GM21367 (cell line): ENCODE data around the gene SLC43A2.
A peak's percentile ranks its signal among the peaks of the same experiment; 100 is the strongest.
"Not testable (repeated sequence)": the region's sequence is repeated elsewhere in the genome, so short reads cannot be mapped to it uniquely, and the experiment has no call there.

Experiments used
- ATAC-seq: cut with Tn5 transposase; IDR thresholded peaks from one replicate; pipeline ENCODE4 v1.9.1; 2021; ENCODE audit not compliant: unreplicated experiment

Gene SLC43A2

GRCh38 chr17:1563786-1564613 lies 64.6 kb downstream of the SLC43A2 start:
- no peak for ATAC-seq

GRCh38 chr17:1563471-1563785 lies 65.2 kb downstream of the SLC43A2 start:
- not testable (repeated sequence) for ATAC-seq

- peak; percentile 9 for ATAC-seq
Observed at GRCh38 chr17:1562176-1562643, 66.4 kb downstream of the SLC43A2 start.

- no peak for ATAC-seq
Observed at GRCh38 chr17:1561420-1562175, 67.0 kb downstream of the SLC43A2 start.

- no peak for ATAC-seq
Observed at GRCh38 chr17:1560858-1561355, 67.7 kb downstream of the SLC43A2 start.

- no peak for ATAC-seq
Observed at GRCh38 chr17:1560101-1560857, 68.4 kb downstream of the SLC43A2 start.

GRCh38 chr17:1559047-1560043 lies 69.3 kb downstream of the SLC43A2 start:
- no peak for ATAC-seq

GRCh38 chr17:1558401-1558800 lies 70.2 kb downstream of the SLC43A2 start:
- ATAC-seq: no peak

- no peak for ATAC-seq
Observed at GRCh38 chr17:1557355-1558095, 71.1 kb downstream of the SLC43A2 start.

- ATAC-seq: no peak
Observed at GRCh38 chr17:1555651-1556471, 72.8 kb downstream of the SLC43A2 start.

- no peak for ATAC-seq
Observed at GRCh38 chr17:1554751-1555540, 73.7 kb downstream of the SLC43A2 start.

- ATAC-seq: no peak
Observed at GRCh38 chr17:1553354-1554266, 75.0 kb downstream of the SLC43A2 start.

GRCh38 chr17:1552932-1553331 lies 75.7 kb downstream of the SLC43A2 start:
- no peak for ATAC-seq

GRCh38 chr17:1551741-1552140 lies 76.9 kb downstream of the SLC43A2 start:
- no peak for ATAC-seq

- ATAC-seq: no peak
Observed at GRCh38 chr17:1548032-1548431, 80.6 kb downstream of the SLC43A2 start.

- ATAC-seq: no peak
Observed at GRCh38 chr17:1546292-1546922, 82.2 kb downstream of the SLC43A2 start.
